ENCODE data around the gene ARMC3.

Gene ARMC3

DNA sequence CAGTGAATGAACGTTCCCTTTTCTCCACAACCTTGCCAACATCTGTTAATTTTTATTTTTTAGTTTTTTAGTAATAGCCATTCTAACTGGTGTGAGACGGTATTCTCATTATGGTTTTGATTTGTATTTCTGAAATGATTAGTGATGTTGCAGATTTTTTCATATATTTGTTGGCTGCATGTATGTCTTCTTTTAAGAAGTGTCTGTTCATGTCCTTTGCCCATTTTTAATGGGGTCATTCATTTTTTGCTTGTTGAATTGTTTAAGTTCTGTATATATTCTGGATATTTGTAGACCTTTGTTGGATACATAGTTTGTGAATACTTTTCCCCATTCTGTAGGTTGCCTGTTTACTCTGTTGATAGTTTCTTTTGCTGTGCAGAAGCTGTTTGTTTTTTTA is 93.6 kb downstream of the ARMC3 start:
- Histone ChIP-seq H3K4me3 (ENCODE audit: low read depth, low read length) (no peak overlapping the region), H3K9ac (ENCODE audit: low read depth, low read length) (no peak overlapping the region)

DNA sequence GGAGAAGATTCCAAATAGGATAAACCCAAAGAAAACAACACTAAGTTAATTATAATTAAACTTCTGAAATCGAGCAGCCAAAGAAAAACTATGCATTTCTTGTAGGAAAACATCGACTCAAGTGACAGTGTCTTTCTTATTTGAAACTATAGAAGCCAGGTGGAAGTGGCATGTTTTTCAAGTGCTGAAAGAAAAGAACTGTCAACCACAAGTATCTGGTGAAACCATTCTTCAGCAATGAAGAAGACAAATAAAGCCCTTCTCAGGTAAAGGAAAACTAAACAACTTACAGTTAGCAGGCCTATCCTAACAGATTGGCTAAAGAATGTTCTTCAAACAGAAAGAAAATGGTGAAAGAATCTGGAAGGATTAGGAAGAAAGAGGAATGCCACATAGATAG is 96.1 kb downstream of the ARMC3 start:
- Histone ChIP-seq H3K36me3 (ENCODE audit: control insufficient read depth, insufficient read depth, low read length) (no peaks in the 10 kb centered on the region), H3K4me1 (ENCODE audit: control insufficient read depth, insufficient read depth, low read length) (no peaks in the 10 kb centered on the region), H3K27ac (ENCODE audit: low read depth, low read length) (no peak overlapping the region), H3K4me3 (ENCODE audit: low read depth, low read length) (no peak overlapping the region), H3K9ac (ENCODE audit: low read depth, low read length) (no peak overlapping the region), H3K9me3 (ENCODE audit: control insufficient read depth, insufficient read depth, low read length) (no peaks in the 10 kb centered on the region), H3K27me3 (ENCODE audit: control insufficient read depth, insufficient read depth, low read length) (no peaks in the 10 kb centered on the region)

More for the DNA sequence above, 93.6 kb downstream of the ARMC3 start:
- no peaks in the 10 kb centered on the region for H3K27me3 ChIP-seq (ENCODE audit: control insufficient read depth, insufficient read depth, low read length)
- H3K4me1 ChIP-seq (ENCODE audit: control insufficient read depth, insufficient read depth, low read length) = no peaks in the 10 kb centered on the region
- no peak overlapping the region for H3K27ac ChIP-seq (ENCODE audit: low read depth, low read length)
- H3K36me3 ChIP-seq (ENCODE audit: control insufficient read depth, insufficient read depth, low read length) = no peaks in the 10 kb centered on the region
- no peaks in the 10 kb centered on the region for H3K9me3 ChIP-seq (ENCODE audit: control insufficient read depth, insufficient read depth, low read length)

DNA sequence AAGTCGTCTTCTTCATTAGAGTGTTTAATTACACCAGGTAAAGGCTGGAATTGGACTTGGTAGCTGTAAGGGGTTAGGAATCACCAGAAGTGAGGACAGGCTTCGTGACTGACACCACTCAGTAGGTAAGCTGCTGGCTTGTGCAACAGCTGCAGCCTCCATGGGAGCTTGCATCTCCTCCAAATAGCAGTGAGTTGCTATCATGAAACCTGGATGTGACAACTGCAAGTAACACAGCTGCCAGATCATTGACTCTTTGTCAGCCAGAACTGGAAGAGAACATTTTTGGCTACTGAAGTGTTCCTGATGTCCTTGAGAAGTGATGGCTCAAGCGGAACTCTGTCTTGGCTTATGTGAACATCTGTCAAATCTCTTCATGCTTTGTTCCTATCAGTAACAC is 103.5 kb downstream of the ARMC3 start:
- H3K27me3 ChIP-seq (ENCODE audit: control insufficient read depth, insufficient read depth, low read length) = no peaks in the 10 kb centered on the region
- no peaks in the 10 kb centered on the region for H3K4me1 ChIP-seq (ENCODE audit: control insufficient read depth, insufficient read depth, low read length)
- no peaks in the 10 kb centered on the region for H3K36me3 ChIP-seq (ENCODE audit: control insufficient read depth, insufficient read depth, low read length)
- no peaks in the 10 kb centered on the region for H3K9me3 ChIP-seq (ENCODE audit: control insufficient read depth, insufficient read depth, low read length)
- H3K4me3 ChIP-seq (ENCODE audit: low read depth, low read length) = no peak overlapping the region
- H3K27ac ChIP-seq (ENCODE audit: low read depth, low read length) = no peak overlapping the region
- no peak overlapping the region for H3K9ac ChIP-seq (ENCODE audit: low read depth, low read length)

DNA sequence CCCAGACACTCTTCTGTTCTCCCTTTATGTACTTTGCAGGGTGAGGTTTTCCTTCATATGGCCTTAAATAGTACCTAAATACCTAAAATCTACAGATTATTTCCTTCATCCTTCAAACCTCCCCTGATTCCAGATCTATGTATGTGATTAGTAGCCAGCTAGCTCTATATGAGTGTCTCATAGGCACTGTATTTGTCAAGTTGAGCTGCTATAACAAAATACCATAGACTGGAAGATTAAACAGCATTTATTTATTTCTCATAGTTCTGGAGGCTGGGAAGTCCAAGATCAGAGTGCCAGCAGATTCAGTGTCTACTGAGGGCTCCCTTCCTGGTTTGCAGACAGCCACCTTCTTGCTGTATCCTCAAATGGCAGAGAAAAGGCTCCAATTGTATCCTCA is 106.9 kb downstream of the ARMC3 start:
- no peak overlapping the region for H3K27ac ChIP-seq (ENCODE audit: low read depth, low read length)
- no peaks in the 10 kb centered on the region for H3K27me3 ChIP-seq (ENCODE audit: control insufficient read depth, insufficient read depth, low read length)
- H3K36me3 ChIP-seq (ENCODE audit: control insufficient read depth, insufficient read depth, low read length) = no peaks in the 10 kb centered on the region
- H3K9me3 ChIP-seq (ENCODE audit: control insufficient read depth, insufficient read depth, low read length) = no peaks in the 10 kb centered on the region
- no peak overlapping the region for H3K4me3 ChIP-seq (ENCODE audit: low read depth, low read length)
- H3K9ac ChIP-seq (ENCODE audit: low read depth, low read length) = no peak overlapping the region
- H3K4me1 ChIP-seq (ENCODE audit: control insufficient read depth, insufficient read depth, low read length) = no peaks in the 10 kb centered on the region

DNA sequence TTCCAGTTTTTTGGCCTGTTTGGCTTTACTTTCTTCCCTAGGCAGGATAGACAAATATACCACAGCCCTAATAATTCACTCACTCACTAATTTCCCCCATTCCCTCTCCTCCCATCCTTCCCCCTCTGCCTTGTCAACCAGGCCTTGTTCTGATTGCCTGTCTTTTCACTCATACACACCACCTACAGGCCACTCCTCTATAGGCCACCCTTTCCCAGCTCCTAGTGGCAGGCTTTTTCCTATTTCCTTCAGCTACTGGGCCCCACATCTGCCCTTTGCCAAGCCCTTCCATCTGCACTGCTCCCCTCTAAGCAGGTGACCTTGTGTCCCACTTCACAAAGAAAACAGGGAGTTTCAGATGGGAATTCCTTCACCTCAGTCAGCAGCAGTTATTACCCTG is 107.7 kb downstream of the ARMC3 start:
- H3K4me1 ChIP-seq (ENCODE audit: control insufficient read depth, insufficient read depth, low read length) = no peaks in the 10 kb centered on the region
- no peaks in the 10 kb centered on the region for H3K36me3 ChIP-seq (ENCODE audit: control insufficient read depth, insufficient read depth, low read length)
- no peak overlapping the region for H3K4me3 ChIP-seq (ENCODE audit: low read depth, low read length)
- no peak overlapping the region for H3K27ac ChIP-seq (ENCODE audit: low read depth, low read length)
- no peak overlapping the region for H3K9ac ChIP-seq (ENCODE audit: low read depth, low read length)
- no peaks in the 10 kb centered on the region for H3K27me3 ChIP-seq (ENCODE audit: control insufficient read depth, insufficient read depth, low read length)
- H3K9me3 ChIP-seq (ENCODE audit: control insufficient read depth, insufficient read depth, low read length) = no peaks in the 10 kb centered on the region

DNA sequence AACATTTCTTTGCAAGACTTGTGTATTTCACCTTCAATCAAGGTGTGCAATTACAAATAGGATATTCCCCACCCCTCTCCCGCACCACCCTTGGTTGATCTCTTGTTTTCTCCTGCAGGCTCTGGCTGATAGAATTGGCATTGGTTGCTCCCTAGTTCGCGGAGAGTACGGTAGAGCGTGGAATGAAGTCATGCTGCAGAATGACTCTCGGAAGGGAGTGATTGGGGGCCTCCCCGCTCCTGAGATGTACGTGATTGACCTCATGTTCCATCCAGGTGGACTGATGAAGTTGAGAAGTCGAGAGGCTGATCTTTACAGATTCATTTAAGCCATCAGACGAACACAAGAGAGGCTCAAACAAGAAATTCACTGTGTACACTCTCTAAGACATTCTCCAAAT is 109.3 kb downstream of the ARMC3 start:
- Histone ChIP-seq H3K4me1 (ENCODE audit: control insufficient read depth, insufficient read depth, low read length) (no peaks in the 10 kb centered on the region), H3K9me3 (ENCODE audit: control insufficient read depth, insufficient read depth, low read length) (no peaks in the 10 kb centered on the region), H3K27me3 (ENCODE audit: control insufficient read depth, insufficient read depth, low read length) (no peaks in the 10 kb centered on the region), H3K36me3 (ENCODE audit: control insufficient read depth, insufficient read depth, low read length) (no peaks in the 10 kb centered on the region), H3K9ac (ENCODE audit: low read depth, low read length) (no peak overlapping the region), H3K27ac (ENCODE audit: low read depth, low read length) (no peak overlapping the region), H3K4me3 (ENCODE audit: low read depth, low read length) (no peak overlapping the region)

DNA sequence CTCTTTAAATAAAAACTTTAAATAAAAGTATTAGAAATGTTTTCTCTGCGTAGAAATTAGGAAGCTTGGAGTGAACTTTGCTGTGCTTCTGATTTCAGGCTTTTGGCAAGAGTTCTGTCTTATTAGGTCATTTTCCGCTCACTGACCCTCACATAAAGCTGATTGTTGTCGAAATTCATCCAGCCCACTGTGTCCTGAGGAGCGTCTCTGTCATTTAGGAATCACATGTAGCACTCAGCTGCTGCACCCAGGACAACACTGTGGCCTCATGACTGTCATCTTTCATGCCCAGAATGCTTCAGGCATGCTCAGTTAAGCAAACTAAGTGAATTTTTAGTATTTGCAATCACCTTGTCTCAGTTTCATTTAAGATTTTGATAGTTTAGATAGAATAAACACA is 109.7 kb downstream of the ARMC3 start:
- Histone ChIP-seq H3K4me1 (ENCODE audit: control insufficient read depth, insufficient read depth, low read length) (no peaks in the 10 kb centered on the region), H3K27me3 (ENCODE audit: control insufficient read depth, insufficient read depth, low read length) (no peaks in the 10 kb centered on the region), H3K9me3 (ENCODE audit: control insufficient read depth, insufficient read depth, low read length) (no peaks in the 10 kb centered on the region), H3K4me3 (ENCODE audit: low read depth, low read length) (no peak overlapping the region), H3K36me3 (ENCODE audit: control insufficient read depth, insufficient read depth, low read length) (no peaks in the 10 kb centered on the region), H3K27ac (ENCODE audit: low read depth, low read length) (no peak overlapping the region), H3K9ac (ENCODE audit: low read depth, low read length) (no peak overlapping the region)

DNA sequence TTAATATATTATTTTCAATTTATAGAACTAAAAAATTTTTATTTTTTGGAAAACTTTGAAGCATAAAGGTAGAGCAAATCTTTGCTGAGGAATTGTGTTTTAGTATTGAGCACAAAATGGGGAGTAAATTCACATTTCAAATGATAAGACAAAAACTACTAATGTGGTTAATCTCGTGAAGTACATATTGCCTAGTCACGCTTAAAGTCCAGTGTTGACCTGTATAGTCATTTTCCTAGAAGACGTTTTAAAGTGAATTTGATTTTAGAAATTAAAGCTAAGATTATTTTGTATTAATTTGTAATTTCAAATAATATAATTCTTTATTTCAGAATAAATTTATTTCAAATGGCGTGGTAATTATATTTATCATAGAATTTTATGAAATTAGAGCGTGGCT is 110.3 kb downstream of the ARMC3 start:
- Histone ChIP-seq H3K27ac (ENCODE audit: low read depth, low read length) (no peak overlapping the region), H3K9ac (ENCODE audit: low read depth, low read length) (no peak overlapping the region), H3K9me3 (ENCODE audit: control insufficient read depth, insufficient read depth, low read length) (no peaks in the 10 kb centered on the region), H3K36me3 (ENCODE audit: control insufficient read depth, insufficient read depth, low read length) (no peaks in the 10 kb centered on the region), H3K27me3 (ENCODE audit: control insufficient read depth, insufficient read depth, low read length) (no peaks in the 10 kb centered on the region), H3K4me1 (ENCODE audit: control insufficient read depth, insufficient read depth, low read length) (no peaks in the 10 kb centered on the region), H3K4me3 (ENCODE audit: low read depth, low read length) (no peak overlapping the region)

DNA sequence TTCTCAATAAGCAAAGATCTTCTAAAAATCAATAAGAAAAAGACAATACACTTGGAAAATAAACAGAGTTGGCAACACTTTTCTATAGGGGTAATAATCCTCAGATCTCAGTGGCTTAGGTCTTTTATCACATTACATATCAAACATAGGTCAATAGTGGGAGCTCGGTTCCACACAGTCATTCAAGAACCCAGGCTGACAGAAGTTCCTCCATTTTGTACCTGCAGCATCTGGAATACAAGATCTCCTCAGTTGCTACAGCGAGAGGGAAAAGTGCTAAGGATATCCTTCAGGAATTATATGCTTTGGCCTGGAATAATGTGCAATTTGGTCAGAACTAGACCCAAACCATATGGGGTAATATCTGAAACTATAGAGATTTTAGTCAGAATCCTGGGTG is 112.1 kb downstream of the ARMC3 start:
- Histone ChIP-seq H3K27ac (ENCODE audit: low read depth, low read length) (no peak overlapping the region), H3K4me3 (ENCODE audit: low read depth, low read length) (no peak overlapping the region), H3K36me3 (ENCODE audit: control insufficient read depth, insufficient read depth, low read length) (no peaks in the 10 kb centered on the region), H3K4me1 (ENCODE audit: control insufficient read depth, insufficient read depth, low read length) (no peaks in the 10 kb centered on the region), H3K9ac (ENCODE audit: low read depth, low read length) (no peak overlapping the region), H3K9me3 (ENCODE audit: control insufficient read depth, insufficient read depth, low read length) (no peaks in the 10 kb centered on the region), H3K27me3 (ENCODE audit: control insufficient read depth, insufficient read depth, low read length) (no peaks in the 10 kb centered on the region)

DNA sequence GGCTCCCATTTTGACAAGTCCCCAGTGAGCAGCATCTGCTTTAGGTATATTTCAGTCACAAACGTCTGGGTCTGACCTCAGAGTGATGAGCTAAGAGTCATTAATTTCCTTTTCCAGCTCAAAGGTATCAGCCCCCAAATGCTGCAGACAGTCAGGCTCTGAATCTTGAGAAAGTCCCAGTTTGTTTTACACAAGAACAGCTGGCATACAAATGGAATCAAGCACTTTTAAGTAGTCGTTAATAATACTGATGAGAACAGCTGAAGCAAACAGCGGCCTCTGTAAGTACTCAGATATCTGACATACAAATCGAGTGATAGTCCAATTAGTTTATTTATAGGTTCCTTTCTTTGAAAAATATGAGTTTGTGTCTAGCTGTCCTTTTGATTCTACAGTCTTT is 118.2 kb downstream of the ARMC3 start:
- Histone ChIP-seq H3K27me3 (ENCODE audit: control insufficient read depth, insufficient read depth, low read length) (no peaks in the 10 kb centered on the region), H3K4me3 (ENCODE audit: low read depth, low read length) (no peak overlapping the region), H3K27ac (ENCODE audit: low read depth, low read length) (no peak overlapping the region)

DNA sequence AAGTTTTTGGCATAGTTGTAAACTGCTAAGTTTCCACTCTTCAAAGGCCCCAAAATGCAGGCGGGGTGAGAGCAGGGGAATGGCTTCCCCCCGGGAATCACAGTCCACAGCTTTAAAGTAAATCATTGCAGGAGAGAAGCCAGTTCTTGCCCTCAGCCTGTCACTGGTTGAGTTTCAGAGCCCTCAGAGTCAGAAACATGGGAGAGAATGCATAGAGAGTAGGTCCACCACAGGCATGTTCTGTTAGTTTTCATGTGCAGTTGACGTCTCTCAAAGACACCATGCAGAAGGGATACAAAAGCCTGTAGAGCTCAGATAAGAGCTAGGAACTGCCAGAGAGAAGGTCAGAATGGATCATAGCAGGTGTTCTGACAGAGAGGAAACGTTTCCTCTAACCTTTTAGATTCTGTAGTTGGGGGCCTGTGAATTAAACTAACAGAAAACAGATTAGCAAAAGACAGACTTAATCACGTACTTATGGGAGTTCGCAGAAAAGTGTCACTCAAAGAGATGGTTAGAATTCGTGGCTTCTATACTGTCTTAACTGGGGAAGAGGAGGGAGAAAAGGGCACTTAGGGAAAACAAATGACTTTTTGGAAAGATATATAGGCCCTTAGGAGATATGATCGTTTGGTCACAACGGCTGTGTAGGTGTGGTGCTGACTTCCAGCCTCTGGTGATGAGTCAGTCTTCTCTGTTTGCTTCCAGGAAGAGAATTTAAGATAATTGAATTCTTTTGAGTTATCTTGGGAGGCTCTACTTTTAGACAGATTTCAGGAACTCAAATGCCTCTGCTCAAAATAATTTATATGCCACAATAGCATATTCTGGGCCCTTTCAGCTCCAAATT is 119.6 kb downstream of the ARMC3 start:
- Histone ChIP-seq H3K27me3 (ENCODE audit: control insufficient read depth, insufficient read depth, low read length) (no peaks in the 10 kb centered on the region), H3K9me3 (ENCODE audit: control insufficient read depth, insufficient read depth, low read length) (no peaks in the 10 kb centered on the region), H3K36me3 (ENCODE audit: control insufficient read depth, insufficient read depth, low read length) (no peaks in the 10 kb centered on the region), H3K27ac (ENCODE audit: low read depth, low read length) (no peak overlapping the region), H3K4me1 (ENCODE audit: control insufficient read depth, insufficient read depth, low read length) (peaks cover 8% of the 10 kb centered on the region), H3K9ac (ENCODE audit: low read depth, low read length) (no peak overlapping the region), H3K4me3 (ENCODE audit: low read depth, low read length) (no peak overlapping the region)

More for the DNA sequence above, 118.2 kb downstream of the ARMC3 start:
- no peaks in the 10 kb centered on the region for H3K9me3 ChIP-seq (ENCODE audit: control insufficient read depth, insufficient read depth, low read length)
- no peak overlapping the region for H3K9ac ChIP-seq (ENCODE audit: low read depth, low read length)
- H3K36me3 ChIP-seq (ENCODE audit: control insufficient read depth, insufficient read depth, low read length) = no peaks in the 10 kb centered on the region
- peaks cover 3% of the 10 kb centered on the region; the same call in 1 of the 2 replicates for H3K4me1 ChIP-seq (ENCODE audit: control insufficient read depth, insufficient read depth, low read length)
